ENCODE measurements around the gene F5. TPM values are rescaled to one million over a fixed set of nuclear protein-coding genes. Genes with fewer than 3 reads are reported as not detected.

F5 gene
- total and polyA plus RNA-seq, 2 of the 13 experiments (the other 11 are each of a cell fraction or from before 2014, with no cell fraction given), result 38.3 to 64.0 TPM

GRCh38 chr1:169570172-169570574, 16.1 kb downstream of the F5 start (continued):
- no peak for TF ChIP-seq ATF7 (IDR thresholded peaks at IDR 0.05)
- TF ChIP-seq ATF7 (CRISPR knock-in tag; IDR thresholded peaks at IDR 0.05), result no peak
- peak; percentile 73; the same call in 1 of the 2 replicates for TF ChIP-seq SMAD3 (CRISPR knock-in tag; IDR thresholded peaks at IDR 0.05)
- no peak for TF ChIP-seq PRPF4 (IDR thresholded peaks at IDR 0.05; ENCODE audit: low read depth, low read length, poor library complexity, severe bottlenecking)
- peak; percentile 79; the same call in 1 of the 2 replicates for TF ChIP-seq SIX1 (CRISPR knock-in tag; IDR thresholded peaks at IDR 0.05; ENCODE audit: borderline replicate concordance)
- TF ChIP-seq FOXJ3 (CRISPR knock-in tag; IDR thresholded peaks at IDR 0.05; ENCODE audit: borderline replicate concordance), result peak; percentile 77; the same call in 1 of the 2 replicates
- TF ChIP-seq ZBED4 (CRISPR knock-in tag; IDR thresholded peaks at IDR 0.05; ENCODE audit: borderline replicate concordance), result 0 out of 2 replicates have a peak, but pooled peaks have one; percentile 31
- 0 out of 2 replicates have a peak, but pooled peaks have one; percentile 25 for TF ChIP-seq AFF4 (CRISPR knock-in tag; IDR thresholded peaks at IDR 0.05)
- 0 out of 2 replicates have a peak, but pooled peaks have one; percentile 24 for TF ChIP-seq ZNF652 (CRISPR knock-in tag; IDR thresholded peaks at IDR 0.05; ENCODE audit: borderline replicate concordance, low read depth)
- TF ChIP-seq TFE3 (CRISPR knock-in tag; IDR thresholded peaks at IDR 0.05), result peak; percentile 89
- peak; percentile 55; the same call in 1 of the 2 replicates for TF ChIP-seq PHF21A (CRISPR knock-in tag; IDR thresholded peaks at IDR 0.05)
- no peak for TF ChIP-seq STAT5B (CRISPR knock-in tag; IDR thresholded peaks at IDR 0.05)
- TF ChIP-seq ZNF513 (CRISPR knock-in tag; conservative IDR thresholded peaks at IDR 0.05), result no peak
- peak; percentile 47 for TF ChIP-seq FOSL2 (CRISPR knock-in tag; IDR thresholded peaks at IDR 0.05)
- TF ChIP-seq FOXO1 (CRISPR knock-in tag; IDR thresholded peaks at IDR 0.05), result peak; percentile 72
- TF ChIP-seq ASH2L (IDR thresholded peaks at IDR 0.05; ENCODE audit: insufficient read length, low read depth, low read length), result peak; percentile 93
- no peak for TF ChIP-seq CREB1 (IDR thresholded peaks at IDR 0.05)
- peak; percentile 73 for TF ChIP-seq CREB1 (CRISPR knock-in tag; IDR thresholded peaks at IDR 0.05)
- TF ChIP-seq CBX5 (CRISPR knock-in tag; IDR thresholded peaks at IDR 0.05; ENCODE audit: borderline replicate concordance), result no peak
- 0 out of 2 replicates have a peak, but pooled peaks have one; percentile 27 for TF ChIP-seq SP5 (CRISPR knock-in tag; IDR thresholded peaks at IDR 0.05; ENCODE audit: borderline replicate concordance, low read depth)

Measured in HepG2 (cell line).